Measurements from ENCODE around the gene HOXA13.
A peak's percentile ranks its signal among the peaks of the same experiment; 100 is the strongest.

HOXA13 gene

DNA sequence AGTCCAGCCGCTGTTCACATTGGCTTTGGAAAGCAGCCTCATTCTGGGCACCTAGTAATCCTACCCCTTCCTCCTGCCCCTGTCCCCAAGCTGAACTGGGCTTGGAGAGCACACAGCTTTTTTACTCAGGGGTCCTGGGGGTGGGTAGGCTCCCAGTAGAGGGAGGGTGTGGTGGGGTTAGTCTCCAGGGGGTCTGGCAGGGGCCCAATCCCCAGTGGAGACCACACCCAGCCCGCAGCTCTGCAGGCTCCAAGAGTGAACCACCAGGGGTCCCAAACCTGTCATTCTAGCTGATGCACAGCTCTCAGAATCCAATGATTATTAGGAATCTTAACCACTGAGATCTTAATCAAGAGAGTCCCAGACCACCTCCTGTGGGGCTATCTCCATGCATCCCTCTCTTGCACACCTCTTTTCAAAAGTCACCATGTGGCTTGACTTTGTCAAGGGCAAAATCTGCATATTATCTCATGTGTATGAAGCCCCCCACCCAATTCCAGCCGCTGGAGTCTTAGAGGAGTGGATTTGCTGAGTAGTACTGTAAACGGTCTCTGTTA, 17.5 kb downstream of the HOXA13 start:
- H3K4me3 ChIP-seq (ENCODE audit: low read depth, low read length), result no peak overlapping the region
- TF ChIP-seq CTCF (IDR thresholded peaks at IDR 0.05; ENCODE audit: low read depth, low read length, missing control alignments), result no peak
- DNase-seq (ENCODE audit: low read depth), result no peak

DNA sequence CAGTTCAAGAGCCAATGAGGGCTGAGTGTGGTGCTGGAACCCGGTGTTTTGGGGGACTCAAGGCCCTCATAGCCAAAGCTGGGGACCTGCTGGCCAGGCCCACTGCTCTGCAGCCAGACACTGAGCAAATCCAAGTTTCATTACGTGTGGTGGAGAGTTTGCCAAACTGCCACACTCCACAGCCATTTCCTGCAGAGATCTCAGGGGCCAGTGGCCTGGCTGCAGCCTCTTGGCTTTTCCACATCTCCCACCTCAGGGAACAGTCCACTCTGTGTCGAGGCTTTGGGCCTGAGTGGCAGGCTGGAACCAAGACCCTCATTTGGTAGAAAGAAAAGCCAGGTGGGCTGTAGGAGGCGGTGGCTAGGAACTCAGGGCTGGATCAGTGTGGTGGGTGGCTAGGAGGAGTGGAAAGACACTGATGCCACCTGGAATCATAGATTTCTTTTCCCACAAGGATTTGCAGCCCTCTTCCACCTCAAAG, 18.1 kb downstream of the HOXA13 start:
- TF ChIP-seq CTCF (IDR thresholded peaks at IDR 0.05; ENCODE audit: low read depth, low read length, missing control alignments), result no peak
- H3K4me3 ChIP-seq (ENCODE audit: low read depth, low read length), result no peak overlapping the region

GRCh38 chr7:27180431-27181420, 19.2 kb downstream of the HOXA13 start:
- H3K4me3 ChIP-seq (ENCODE audit: low read depth, low read length), result no peak overlapping the region
- no peak for TF ChIP-seq CTCF (IDR thresholded peaks at IDR 0.05; ENCODE audit: low read depth, low read length, missing control alignments)
- DNase-seq (ENCODE audit: low read depth), result no peak

More for the DNA sequence above, 18.1 kb downstream of the HOXA13 start:
- DNase-seq (ENCODE audit: low read depth), result no peak

- no peak overlapping the region for H3K4me3 ChIP-seq (ENCODE audit: low read depth, low read length)
- no peak for DNase-seq (ENCODE audit: low read depth)
- TF ChIP-seq CTCF (IDR thresholded peaks at IDR 0.05; ENCODE audit: low read depth, low read length, missing control alignments), result peak; percentile 64
Observed at GRCh38 chr7:27179503-27180430, 20.1 kb downstream of the HOXA13 start.

GRCh38 chr7:27179030-27179429, 20.9 kb downstream of the HOXA13 start:
- DNase-seq (ENCODE audit: low read depth), result no peak
- TF ChIP-seq CTCF (IDR thresholded peaks at IDR 0.05; ENCODE audit: low read depth, low read length, missing control alignments), result no peak
- no peak overlapping the region for H3K4me3 ChIP-seq (ENCODE audit: low read depth, low read length)

GRCh38 chr7:27178366-27178765, 21.5 kb downstream of the HOXA13 start:
- TF ChIP-seq CTCF (IDR thresholded peaks at IDR 0.05; ENCODE audit: low read depth, low read length, missing control alignments), result no peak
- H3K4me3 ChIP-seq (ENCODE audit: low read depth, low read length), result no peak overlapping the region
- no peak for DNase-seq (ENCODE audit: low read depth)

Data from GM12864 (cell line).